GM21737 (cell line): ENCODE results near the gene WWOX.

Experiments
- ATAC-seq: cut with Tn5 transposase; IDR thresholded peaks from one replicate; pipeline ENCODE4 v1.9.1; 2021; ENCODE audit warnings: mild to moderate bottlenecking, moderate library complexity; ENCODE audit not compliant: unreplicated experiment

WWOX gene

GRCh38 chr16:78291604-78292003, 192.2 kb downstream of the WWOX start:
- no peak for ATAC-seq

GRCh38 chr16:78292086-78292843, 192.8 kb downstream of the WWOX start:
- no peak for ATAC-seq

- ATAC-seq = no peak
Measured at GRCh38 chr16:78292844-78293380, 193.5 kb downstream of the WWOX start.

GRCh38 chr16:78294538-78295225, 195.2 kb downstream of the WWOX start:
- no peak for ATAC-seq

GRCh38 chr16:78297066-78297666, 197.7 kb downstream of the WWOX start:
- ATAC-seq = no peak

GRCh38 chr16:78298986-78299385, 199.5 kb downstream of the WWOX start:
- ATAC-seq = no peak

- ATAC-seq = no peak
Measured at GRCh38 chr16:78300469-78300868, 201.0 kb downstream of the WWOX start.

GRCh38 chr16:78303946-78304345, 204.5 kb downstream of the WWOX start:
- no peak for ATAC-seq

GRCh38 chr16:78306361-78306760, 206.9 kb downstream of the WWOX start:
- ATAC-seq = no peak

- ATAC-seq = no peak
Measured at GRCh38 chr16:78307824-78308528, 208.5 kb downstream of the WWOX start.

GRCh38 chr16:78309763-78310162, 210.3 kb downstream of the WWOX start:
- no peak for ATAC-seq

- no peak for ATAC-seq
Measured at GRCh38 chr16:78310196-78310595, 210.7 kb downstream of the WWOX start.

GRCh38 chr16:78310990-78311561, 211.6 kb downstream of the WWOX start:
- no peak for ATAC-seq

GRCh38 chr16:78311831-78312230, 212.4 kb downstream of the WWOX start:
- no peak for ATAC-seq

- ATAC-seq = no peak
Measured at GRCh38 chr16:78317564-78318240, 218.2 kb downstream of the WWOX start.

- no peak for ATAC-seq
Measured at GRCh38 chr16:78321620-78322360, 222.3 kb downstream of the WWOX start.

GRCh38 chr16:78323315-78323714, 223.9 kb downstream of the WWOX start:
- no peak for ATAC-seq

GRCh38 chr16:78324649-78325285, 225.3 kb downstream of the WWOX start:
- ATAC-seq = no peak
